ENCODE data around the gene APOL1.

GRCh38 chr22:36220451-36220921 lies 32.4 kb upstream of the APOL1 start:
- TF ChIP-seq, protein P1, sequence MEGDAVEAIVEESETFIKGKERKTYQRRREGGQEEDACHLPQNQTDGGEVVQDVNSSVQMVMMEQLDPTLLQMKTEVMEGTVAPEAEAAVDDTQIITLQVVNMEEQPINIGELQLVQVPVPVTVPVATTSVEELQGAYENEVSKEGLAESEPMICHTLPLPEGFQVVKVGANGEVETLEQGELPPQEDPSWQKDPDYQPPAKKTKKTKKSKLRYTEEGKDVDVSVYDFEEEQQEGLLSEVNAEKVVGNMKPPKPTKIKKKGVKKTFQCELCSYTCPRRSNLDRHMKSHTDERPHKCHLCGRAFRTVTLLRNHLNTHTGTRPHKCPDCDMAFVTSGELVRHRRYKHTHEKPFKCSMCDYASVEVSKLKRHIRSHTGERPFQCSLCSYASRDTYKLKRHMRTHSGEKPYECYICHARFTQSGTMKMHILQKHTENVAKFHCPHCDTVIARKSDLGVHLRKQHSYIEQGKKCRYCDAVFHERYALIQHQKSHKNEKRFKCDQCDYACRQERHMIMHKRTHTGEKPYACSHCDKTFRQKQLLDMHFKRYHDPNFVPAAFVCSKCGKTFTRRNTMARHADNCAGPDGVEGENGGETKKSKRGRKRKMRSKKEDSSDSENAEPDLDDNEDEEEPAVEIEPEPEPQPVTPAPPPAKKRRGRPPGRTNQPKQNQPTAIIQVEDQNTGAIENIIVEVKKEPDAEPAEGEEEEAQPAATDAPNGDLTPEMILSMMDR (IDR thresholded peaks at IDR 0.05): no peak
- TF ChIP-seq POLR2A (IDR thresholded peaks at IDR 0.05; ENCODE audit: low read length): no peak
- no peak for TF ChIP-seq HOXA7 (CRISPR knock-in tag; IDR thresholded peaks at IDR 0.05)
- no peak for TF ChIP-seq MYC (IDR thresholded peaks at IDR 0.05; ENCODE audit: borderline replicate concordance, low read length)
- TF ChIP-seq GATA3 (IDR thresholded peaks at IDR 0.05; ENCODE audit: borderline replicate concordance): no peak
- no peak for TF ChIP-seq MAX (IDR thresholded peaks at IDR 0.05)
- TF ChIP-seq CBX8 (IDR thresholded peaks at IDR 0.05): no peak
- no peak for TF ChIP-seq CHD2 (IDR thresholded peaks at IDR 0.05; ENCODE audit: low read length, partially characterized antibody)
- TF ChIP-seq EP300 (IDR thresholded peaks at IDR 0.05): no peak
- TF ChIP-seq RCOR1 (IDR thresholded peaks at IDR 0.05; ENCODE audit: low read depth, low read length): no peak
